Esophagus muscularis mucosa (tissue), 4 donors: ENCODE results near the gene CCDC187.

Source experiments
- CTCF ChIP-seq, 3 experiments: fragments of 200-600 bp in 2 of 3; fragments of 450-650 bp in 1 of 3; sonication (generic) in 2 of 3; IDR thresholded peaks; one replicate each; pipeline ENCODE4 v1.5.1; 2017 to 2019; ENCODE audit warnings: antibody characterized with exemption in 3 of 3, mild to moderate bottlenecking in 2 of 3, moderate library complexity in 1 of 3
- EP300 ChIP-seq: sonication (generic); formaldehyde crosslinking; IDR thresholded peaks from one replicate; pipeline ENCODE4 v1.6.1; 2017; ENCODE audit warnings: antibody characterized with exemption
- POLR2A ChIP-seq: fragments of 450-650 bp; IDR thresholded peaks from one replicate; pipeline ENCODE4 v1.6.1; 2017; ENCODE audit warnings: antibody characterized with exemption, moderate library complexity, mild to moderate bottlenecking, low read depth
- POLR2AphosphoS5 ChIP-seq, 2 donors: sonication (generic); formaldehyde crosslinking; IDR thresholded peaks; one replicate each; pipeline ENCODE4 v1.6.1; 2017; ENCODE audit warnings: antibody characterized with exemption in 2 of 2

- TF ChIP-seq EP300, result no peak
- TF ChIP-seq CTCF (IDR thresholded peaks at IDR 0.05), result peak; percentile 49 to 60 (median 56)
- TF ChIP-seq POLR2A, result no peak
- no peak for TF ChIP-seq POLR2AphosphoS5 (IDR thresholded peaks at IDR 0.05)
Measured at GRCh38 chr9:136312436-136312835, 8.5 kb upstream of the CCDC187 start.
